Measurements from ENCODE around the gene VEGFC.

Gene VEGFC

DNA sequence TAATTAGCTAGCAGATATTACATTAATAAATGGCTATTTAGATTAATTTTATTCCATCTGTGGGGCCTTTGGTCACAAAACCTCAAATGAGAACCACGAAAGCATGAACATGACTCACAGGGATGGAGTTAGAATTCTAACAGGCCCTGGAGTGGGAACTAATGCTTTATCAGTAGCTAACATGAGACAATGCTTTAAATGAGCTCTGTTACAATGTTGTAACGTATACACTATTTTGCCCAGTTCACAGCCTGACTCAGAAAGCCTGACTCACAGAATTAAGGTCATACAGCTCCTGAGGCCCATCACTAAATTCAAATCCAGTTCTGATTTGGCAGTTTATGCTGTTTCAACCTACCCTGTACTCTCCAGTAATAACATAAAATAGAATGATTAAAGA lies 23.2 kb downstream of the VEGFC start:
- no peaks in the 10 kb centered on the region for H3K27me3 ChIP-seq (ENCODE audit: insufficient read depth, poor library complexity, severe bottlenecking)
- no peak overlapping the region for H3K27ac ChIP-seq (replicated peaks)
- H3K4me3 ChIP-seq (replicated peaks; ENCODE audit: insufficient read depth, low read length): no peak overlapping the region
- DNase-seq (ENCODE audit: low read depth in 1 of 2, low spot score in 1 of 2): no peak
- TF ChIP-seq SPI1 (IDR thresholded peaks at IDR 0.05; ENCODE audit: borderline replicate concordance, low read depth): no peak

- Histone ChIP-seq H3K27me3 (ENCODE audit: insufficient read depth, poor library complexity, severe bottlenecking) (no peaks in the 10 kb centered on the region), H3K4me3 (replicated peaks; ENCODE audit: insufficient read depth, low read length) (no peak overlapping the region), H3K27ac (replicated peaks) (no peak overlapping the region)
- no peak for DNase-seq (ENCODE audit: low read depth in 1 of 2, low spot score in 1 of 2)
- TF ChIP-seq SPI1 (IDR thresholded peaks at IDR 0.05; ENCODE audit: borderline replicate concordance, low read depth): no peak
- TF ChIP-seq POLR2AphosphoS5 (IDR thresholded peaks at IDR 0.05; ENCODE audit: low read depth): no peak
- TF ChIP-seq REST (IDR thresholded peaks at IDR 0.05; ENCODE audit: insufficient replicate concordance, low read depth): no peak
- TF ChIP-seq, protein P1, sequence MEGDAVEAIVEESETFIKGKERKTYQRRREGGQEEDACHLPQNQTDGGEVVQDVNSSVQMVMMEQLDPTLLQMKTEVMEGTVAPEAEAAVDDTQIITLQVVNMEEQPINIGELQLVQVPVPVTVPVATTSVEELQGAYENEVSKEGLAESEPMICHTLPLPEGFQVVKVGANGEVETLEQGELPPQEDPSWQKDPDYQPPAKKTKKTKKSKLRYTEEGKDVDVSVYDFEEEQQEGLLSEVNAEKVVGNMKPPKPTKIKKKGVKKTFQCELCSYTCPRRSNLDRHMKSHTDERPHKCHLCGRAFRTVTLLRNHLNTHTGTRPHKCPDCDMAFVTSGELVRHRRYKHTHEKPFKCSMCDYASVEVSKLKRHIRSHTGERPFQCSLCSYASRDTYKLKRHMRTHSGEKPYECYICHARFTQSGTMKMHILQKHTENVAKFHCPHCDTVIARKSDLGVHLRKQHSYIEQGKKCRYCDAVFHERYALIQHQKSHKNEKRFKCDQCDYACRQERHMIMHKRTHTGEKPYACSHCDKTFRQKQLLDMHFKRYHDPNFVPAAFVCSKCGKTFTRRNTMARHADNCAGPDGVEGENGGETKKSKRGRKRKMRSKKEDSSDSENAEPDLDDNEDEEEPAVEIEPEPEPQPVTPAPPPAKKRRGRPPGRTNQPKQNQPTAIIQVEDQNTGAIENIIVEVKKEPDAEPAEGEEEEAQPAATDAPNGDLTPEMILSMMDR (IDR thresholded peaks at IDR 0.05; ENCODE audit: insufficient read depth, low read length): no peak
- no peak for TF ChIP-seq GABPA (IDR thresholded peaks at IDR 0.05; ENCODE audit: low read depth)
These were observed 25.5 kb downstream of the VEGFC start for GRCh38 chr4:176767183-176767582.

- Histone ChIP-seq H3K27me3 (ENCODE audit: insufficient read depth, poor library complexity, severe bottlenecking) (no peaks in the 10 kb centered on the region), H3K4me3 (replicated peaks; ENCODE audit: insufficient read depth, low read length) (no peak overlapping the region), H3K27ac (replicated peaks) (no peak overlapping the region)
- TF ChIP-seq, protein P1 (IDR thresholded peaks at IDR 0.05; ENCODE audit: insufficient read depth, low read length): no peak
- no peak for TF ChIP-seq REST (IDR thresholded peaks at IDR 0.05; ENCODE audit: insufficient replicate concordance, low read depth)
- TF ChIP-seq GABPA (IDR thresholded peaks at IDR 0.05; ENCODE audit: low read depth): no peak
- TF ChIP-seq POLR2AphosphoS5 (IDR thresholded peaks at IDR 0.05; ENCODE audit: low read depth): no peak
- TF ChIP-seq SPI1 (IDR thresholded peaks at IDR 0.05; ENCODE audit: borderline replicate concordance, low read depth): no peak
- DNase-seq (ENCODE audit: low read depth in 1 of 2, low spot score in 1 of 2): no peak
These were observed 29.9 kb downstream of the VEGFC start for GRCh38 chr4:176762661-176763308.

GRCh38 chr4:176761872-176762271 lies 30.9 kb downstream of the VEGFC start:
- TF ChIP-seq, protein P1 (IDR thresholded peaks at IDR 0.05; ENCODE audit: insufficient read depth, low read length): no peak
- TF ChIP-seq SPI1 (IDR thresholded peaks at IDR 0.05; ENCODE audit: borderline replicate concordance, low read depth): no peak
- TF ChIP-seq POLR2AphosphoS5 (IDR thresholded peaks at IDR 0.05; ENCODE audit: low read depth): no peak
- TF ChIP-seq REST (IDR thresholded peaks at IDR 0.05; ENCODE audit: insufficient replicate concordance, low read depth): no peak
- no peak for TF ChIP-seq GABPA (IDR thresholded peaks at IDR 0.05; ENCODE audit: low read depth)
- Histone ChIP-seq H3K27ac (replicated peaks) (no peak overlapping the region), H3K27me3 (ENCODE audit: insufficient read depth, poor library complexity, severe bottlenecking) (no peaks in the 10 kb centered on the region), H3K4me3 (replicated peaks; ENCODE audit: insufficient read depth, low read length) (no peak overlapping the region)
- no peak for DNase-seq (ENCODE audit: low read depth in 1 of 2, low spot score in 1 of 2)
